Ovary (tissue), 3 donors: ENCODE measurements around the gene ARID5B.

Experiments used
- CTCF ChIP-seq, 3 donors: fragments of 450-650 bp in 2 of 3; fragments of 200-600 bp in 1 of 3; IDR thresholded peaks; one replicate each; pipeline versions ENCODE4 v1.5.1 to v1.8.0; 2016 to 2022; ENCODE audit warnings: antibody characterized with exemption in 3 of 3, mild to moderate bottlenecking in 1 of 3
- POLR2A ChIP-seq: fragments of 450-650 bp; IDR thresholded peaks from one replicate; pipeline ENCODE4 v1.6.1; 2017; ENCODE audit warnings: antibody characterized with exemption, mild to moderate bottlenecking, moderate library complexity
- donor health status: DM: no; HTN: no; CAD: no.

DNA sequence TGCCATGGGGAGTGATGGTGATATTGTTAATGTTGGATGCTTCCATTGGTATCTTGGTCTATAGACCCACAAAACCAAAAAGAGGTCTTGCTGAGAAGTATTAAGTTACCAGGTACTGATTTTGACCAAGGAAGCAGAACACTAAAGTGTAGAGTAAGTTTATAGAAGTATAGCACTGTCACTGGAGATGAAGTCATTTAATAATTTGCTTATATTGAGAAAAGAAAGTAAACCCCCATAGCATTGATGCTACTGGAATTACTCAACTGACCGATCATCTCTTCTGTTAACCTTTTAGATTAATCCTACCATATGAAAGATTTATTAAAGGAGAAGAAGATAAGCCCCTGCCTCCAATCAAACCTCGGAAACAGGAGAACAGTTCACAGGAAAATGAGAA lies 183.9 kb downstream of the ARID5B start:
- TF ChIP-seq POLR2A = no peak
- no peak for TF ChIP-seq CTCF (IDR thresholded peaks at IDR 0.05)
